ENCODE results near the gene RBM8A. TPM values are rescaled to one million over a fixed set of nuclear protein-coding genes. Genes with fewer than 3 reads are reported as not detected.

RBM8A gene
- total RNA-seq, 1 donor from 2014 or later = 178 TPM

- peaks cover 21% of the 10 kb centered on the region for H3K4me1 Mint-ChIP-seq
- no peak for ATAC-seq (ENCODE audit: low read depth)
- intact Hi-C loops (cut with micrococcal nuclease) = no loop called here
- no peak overlapping the region for H3K4me3 Mint-ChIP-seq
- H3K27me3 Mint-ChIP-seq = no peaks in the 10 kb centered on the region
- no peak for DNase-seq
- CTCF ChIA-PET = no interaction called here
- POLR2A ChIA-PET = interaction anchor here (1.0 kb wide), 1 partner anchor 24 kb away, joined by 3 read pairs; the partner anchor contains the start of gene RBM8A
- no peak overlapping the region for H3K27ac Mint-ChIP-seq
- peaks cover 30% of the 10 kb centered on the region for H3K36me3 Mint-ChIP-seq (ENCODE audit: low read depth)
- no peak for TF ChIP-seq CTCF (IDR thresholded peaks at IDR 0.05)
- H3K9me3 Mint-ChIP-seq = no peaks in the 10 kb centered on the region
Observed at GRCh38 chr1:145951526-145951925, 24.2 kb upstream of the RBM8A start.

GRCh38 chr1:145949219-145949618 is 21.9 kb upstream of the RBM8A start:
- no peaks in the 10 kb centered on the region for H3K9me3 Mint-ChIP-seq
- no peaks in the 10 kb centered on the region for H3K27me3 Mint-ChIP-seq
- intact Hi-C loops (cut with micrococcal nuclease) = no loop called here
- DNase-seq = no peak
- ATAC-seq (ENCODE audit: low read depth) = no peak
- ChIA-PET POLR2A (interaction anchor here (1.1 kb wide), 1 partner anchor 15 kb away, joined by 3 read pairs; the partner anchor contains the start of genes ANKRD34A and POLR3GL), CTCF (interaction anchor here (1.1 kb wide), 1 partner anchor 8 kb away, joined by 3 read pairs; the partner anchor contains the start of gene LIX1L)
- no peak overlapping the region for H3K27ac Mint-ChIP-seq
- peaks cover 37% of the 10 kb centered on the region for H3K36me3 Mint-ChIP-seq (ENCODE audit: low read depth)
- H3K4me1 Mint-ChIP-seq = peaks cover 2% of the 10 kb centered on the region
- TF ChIP-seq CTCF (IDR thresholded peaks at IDR 0.05) = no peak
- H3K4me3 Mint-ChIP-seq = no peak overlapping the region

GRCh38 chr1:145947551-145947950 is 20.3 kb upstream of the RBM8A start:
- Mint-ChIP-seq H3K4me1 (peaks cover 2% of the 10 kb centered on the region), H3K9me3 (no peaks in the 10 kb centered on the region), H3K36me3 (ENCODE audit: low read depth) (peaks cover 42% of the 10 kb centered on the region), H3K27ac (no peak overlapping the region), H3K27me3 (no peaks in the 10 kb centered on the region), H3K4me3 (no peak overlapping the region)
- ChIA-PET POLR2A (no interaction called here), CTCF (no interaction called here)
- no peak for TF ChIP-seq CTCF (IDR thresholded peaks at IDR 0.05)
- intact Hi-C loops (cut with micrococcal nuclease) = no loop called here
- DNase-seq (no peak), ATAC-seq (ENCODE audit: low read depth) (no peak)

GRCh38 chr1:145946477-145946986 is 19.2 kb upstream of the RBM8A start:
- ChIA-PET CTCF (no interaction called here), POLR2A (no interaction called here)
- no peak for ATAC-seq (ENCODE audit: low read depth)
- H3K4me3 Mint-ChIP-seq = no peak overlapping the region
- H3K36me3 Mint-ChIP-seq (ENCODE audit: low read depth) = peaks cover 46% of the 10 kb centered on the region
- no peaks in the 10 kb centered on the region for H3K27me3 Mint-ChIP-seq
- no peak for TF ChIP-seq CTCF (IDR thresholded peaks at IDR 0.05)
- H3K9me3 Mint-ChIP-seq = no peaks in the 10 kb centered on the region
- intact Hi-C loops (cut with micrococcal nuclease) = no loop called here
- H3K4me1 Mint-ChIP-seq = no peaks in the 10 kb centered on the region
- H3K27ac Mint-ChIP-seq = no peak overlapping the region
- no peak for DNase-seq

GRCh38 chr1:145944532-145944931 is 17.2 kb upstream of the RBM8A start:
- ChIA-PET POLR2A (interaction anchor here (0.8 to 1.4 kb wide), 2 partner anchors 17 to 19 kb away, joined by 4 read pairs; partner anchors contain the start of genes ANKRD34A and RBM8A), CTCF (no interaction called here)
- TF ChIP-seq CTCF (IDR thresholded peaks at IDR 0.05) = no peak
- intact Hi-C loops (cut with micrococcal nuclease) = no loop called here
- H3K4me3 Mint-ChIP-seq = no peak overlapping the region
- peaks cover 47% of the 10 kb centered on the region for H3K36me3 Mint-ChIP-seq (ENCODE audit: low read depth)
- H3K4me1 Mint-ChIP-seq = no peaks in the 10 kb centered on the region
- no peaks in the 10 kb centered on the region for H3K27me3 Mint-ChIP-seq
- H3K9me3 Mint-ChIP-seq = no peaks in the 10 kb centered on the region
- ATAC-seq (ENCODE audit: low read depth) (no peak), DNase-seq (no peak)
- no peak overlapping the region for H3K27ac Mint-ChIP-seq

Measured in activated B cell treated with CpG ODN at 0.5 μM for 24 hours (primary cell).